ENCODE data around the gene FUT8.
"Not testable (repeated sequence)": the region's sequence is repeated elsewhere in the genome, so short reads cannot be mapped to it uniquely, and the experiment has no call there.

FUT8 gene

GRCh38 chr14:65623759-65624158, 211.2 kb downstream of the FUT8 start:
- DNase-seq (ENCODE audit: low spot score) = no peak

GRCh38 chr14:65627315-65627714, 214.8 kb downstream of the FUT8 start:
- no peak for DNase-seq (ENCODE audit: low spot score)

GRCh38 chr14:65628664-65629063, 216.1 kb downstream of the FUT8 start:
- no peak for DNase-seq (ENCODE audit: low spot score)

- no peak for DNase-seq (ENCODE audit: low spot score)
These were observed 218.5 kb downstream of the FUT8 start for GRCh38 chr14:65631040-65631439.

GRCh38 chr14:65632487-65632886, 220.0 kb downstream of the FUT8 start:
- DNase-seq (ENCODE audit: low spot score) = no peak

- not testable (repeated sequence) for DNase-seq (ENCODE audit: low spot score)
These were observed 221.1 kb downstream of the FUT8 start for GRCh38 chr14:65633666-65634065.

GRCh38 chr14:65637780-65638179, 225.2 kb downstream of the FUT8 start:
- DNase-seq (ENCODE audit: low spot score) = peak; percentile 84

- DNase-seq (ENCODE audit: low spot score) = no peak
These were observed 226.7 kb downstream of the FUT8 start for GRCh38 chr14:65639216-65639615.

GRCh38 chr14:65650826-65651225, 238.3 kb downstream of the FUT8 start:
- DNase-seq (ENCODE audit: low spot score) = no peak

GRCh38 chr14:65656554-65656953, 244.0 kb downstream of the FUT8 start:
- DNase-seq (ENCODE audit: low spot score) = no peak

- peak; percentile 12 for DNase-seq (ENCODE audit: low spot score)
These were observed 245.7 kb downstream of the FUT8 start for GRCh38 chr14:65658202-65658601.

- DNase-seq (ENCODE audit: low spot score) = no peak
These were observed 249.3 kb downstream of the FUT8 start for GRCh38 chr14:65661865-65662264.

GRCh38 chr14:65664436-65664835, 251.9 kb downstream of the FUT8 start:
- no peak for DNase-seq (ENCODE audit: low spot score)

- DNase-seq (ENCODE audit: low spot score) = no peak
These were observed 264.0 kb downstream of the FUT8 start for GRCh38 chr14:65676361-65677014.

GRCh38 chr14:65685572-65685971, 273.0 kb downstream of the FUT8 start:
- DNase-seq (ENCODE audit: low spot score) = no peak

- no peak for DNase-seq (ENCODE audit: low spot score)
These were observed 274.2 kb downstream of the FUT8 start for GRCh38 chr14:65686761-65687160.

- DNase-seq (ENCODE audit: low spot score) = no peak
These were observed 276.5 kb downstream of the FUT8 start for GRCh38 chr14:65689070-65689469.

- DNase-seq (ENCODE audit: low spot score) = not testable (repeated sequence)
These were observed 280.0 kb downstream of the FUT8 start for GRCh38 chr14:65692566-65692965.

- DNase-seq (ENCODE audit: low spot score) = no peak
These were observed 284.3 kb downstream of the FUT8 start for GRCh38 chr14:65696801-65697200.

GRCh38 chr14:65703521-65703920, 291.0 kb downstream of the FUT8 start:
- DNase-seq (ENCODE audit: low spot score) = no peak

GRCh38 chr14:65703996-65704395, 291.5 kb downstream of the FUT8 start:
- DNase-seq (ENCODE audit: low spot score) = no peak

- no peak for DNase-seq (ENCODE audit: low spot score)
These were observed 291.9 kb downstream of the FUT8 start for GRCh38 chr14:65704437-65704836.

- DNase-seq (ENCODE audit: low spot score) = peak; percentile 3
These were observed 292.3 kb downstream of the FUT8 start for GRCh38 chr14:65704850-65705249.

- DNase-seq (ENCODE audit: low spot score) = no peak
These were observed 297.0 kb downstream of the FUT8 start for GRCh38 chr14:65709576-65709975.
